Esophagus muscularis mucosa (tissue), 4 donors: ENCODE results near the gene AFTPH. TPM values are rescaled to one million over a fixed set of nuclear protein-coding genes. Genes with fewer than 3 reads are reported as not detected.

Experiments
- DNase-seq: peaks from one replicate; pipeline ENCODE4 v3.0.0-alpha.2; 2017; ENCODE audit errors: extremely low spot score
- H3K27ac ChIP-seq, 4 donors: fragments of 200-600 bp; sonication (generic); replicated peaks in 1 of 4; 1 replicate in 3 of 4; 2 replicates in 1 of 4; pipeline ENCODE4 v1.5.1; 2016 to 2019; ENCODE audit warnings: mild to moderate bottlenecking in 1 of 4
- H3K27me3 ChIP-seq, 4 donors: fragments of 200-600 bp; sonication (generic); one replicate each; pipeline versions ENCODE4 v1.5.1 to v1.6.0; 2016 to 2019
- H3K36me3 ChIP-seq, 4 donors: fragments of 200-600 bp; sonication (generic); one replicate each; pipeline ENCODE4 v1.5.1; 2016 to 2019
- H3K4me1 ChIP-seq, 4 donors: fragments of 200-600 bp; sonication (generic); one replicate each; pipeline ENCODE4 v1.5.1; 2016 to 2019
- H3K4me3 ChIP-seq, 4 donors: fragments of 200-600 bp; sonication (generic); 1 replicate in 2 of 4; 2 replicates in 2 of 4; pipeline ENCODE4 v1.5.1; 2016 to 2019; ENCODE audit warnings: mild to moderate bottlenecking in 4 of 4, moderate library complexity in 1 of 4
- H3K9me3 ChIP-seq, 4 donors: fragments of 200-600 bp; sonication (generic); 1 replicate in 3 of 4; 2 replicates in 1 of 4; pipeline ENCODE4 v1.5.1; 2016 to 2019
- CTCF ChIP-seq, 3 experiments: fragments of 200-600 bp in 2 of 3; fragments of 450-650 bp in 1 of 3; sonication (generic) in 2 of 3; IDR thresholded peaks; one replicate each; pipeline ENCODE4 v1.5.1; 2017 to 2019; ENCODE audit warnings: antibody characterized with exemption in 3 of 3, mild to moderate bottlenecking in 2 of 3, moderate library complexity in 1 of 3
- EP300 ChIP-seq: sonication (generic); formaldehyde crosslinking; IDR thresholded peaks from one replicate; pipeline ENCODE4 v1.6.1; 2017; ENCODE audit warnings: antibody characterized with exemption
- POLR2A ChIP-seq: fragments of 450-650 bp; IDR thresholded peaks from one replicate; pipeline ENCODE4 v1.6.1; 2017; ENCODE audit warnings: antibody characterized with exemption, moderate library complexity, mild to moderate bottlenecking, low read depth
- POLR2AphosphoS5 ChIP-seq, 2 donors: sonication (generic); formaldehyde crosslinking; IDR thresholded peaks; one replicate each; pipeline ENCODE4 v1.6.1; 2017; ENCODE audit warnings: antibody characterized with exemption in 2 of 2
- WGBS: methylation state at CpG from one replicate; pipeline ENCODE4 v1.1.5; 2018; 5-methylcytosine and 5-hydroxymethylcytosine counted together
- intact Hi-C: fragments of 100-400 bp; cut with DNase I; formaldehyde crosslinking; loops from one replicate; pipeline ENCODE4 v1.15.1; 2023
- total RNA-seq, 4 donors: library from RNA; depleted of rRNA; stranded (reverse); fragments of >200 nt; gene quantifications; one replicate each; pipeline versions ENCODE4 v1.1.0 to v1.2.1, GENCODE V29; 2016

AFTPH gene
- total RNA-seq, 4 donors from 2014 or later: 27.5 to 36.1 (median 35.7) TPM

- Histone ChIP-seq H3K27me3 (no peaks in the 10 kb centered on the region), H3K4me1 (peaks cover 34 to 61% (median 56%) of the 10 kb centered on the region in 4 donors), H3K27ac (no peak overlapping the region), H3K4me3 (no peak overlapping the region), H3K9me3 (no peaks in the 10 kb centered on the region), H3K36me3 (peaks cover 5 to 43% (median 23%) of the 10 kb centered on the region in 4 donors)
- TF ChIP-seq EP300 (no peak), POLR2AphosphoS5 (IDR thresholded peaks at IDR 0.05) (no peak), POLR2A (no peak), CTCF (IDR thresholded peaks at IDR 0.05) (no peak)
- intact Hi-C loops: no loop called here
- peak; percentile 78 for DNase-seq
- WGBS: 79% methylated on average over 35 of the region's 38 CpGs
Observed at GRCh38 chr2:64635976-64636911, 112.1 kb downstream of the AFTPH start.

GRCh38 chr2:64637000-64637635 lies 113.0 kb downstream of the AFTPH start:
- WGBS: 66% methylated on average over 9 of the region's 9 CpGs
- Histone ChIP-seq H3K27me3 (no peaks in the 10 kb centered on the region), H3K9me3 (no peaks in the 10 kb centered on the region), H3K4me1 (peaks cover 42 to 68% (median 64%) of the 10 kb centered on the region in 4 donors), H3K27ac (no peak overlapping the region), H3K4me3 (no peak overlapping the region), H3K36me3 (peaks cover 5 to 40% (median 22%) of the 10 kb centered on the region in 4 donors)
- no peak for DNase-seq
- intact Hi-C loops: no loop called here
- TF ChIP-seq CTCF (IDR thresholded peaks at IDR 0.05) (no peak), EP300 (no peak), POLR2AphosphoS5 (IDR thresholded peaks at IDR 0.05) (no peak), POLR2A (no peak)

- Histone ChIP-seq H3K27me3 (no peaks in the 10 kb centered on the region), H3K4me3 (no peak overlapping the region), H3K36me3 (peaks cover 5 to 35% (median 22%) of the 10 kb centered on the region in 4 donors), H3K9me3 (no peaks in the 10 kb centered on the region), H3K27ac (no peak overlapping the region), H3K4me1 (peaks cover 50 to 69% (median 66%) of the 10 kb centered on the region in 4 donors)
- no peak for TF ChIP-seq EP300
- no peak for TF ChIP-seq POLR2A
- TF ChIP-seq POLR2AphosphoS5 (IDR thresholded peaks at IDR 0.05): no peak
- TF ChIP-seq CTCF (IDR thresholded peaks at IDR 0.05): no peak
- 90% methylated on average over 5 of the region's 5 CpGs for WGBS
- intact Hi-C loops: no loop called here
- DNase-seq: no peak
Observed at GRCh38 chr2:64637931-64638330, 113.8 kb downstream of the AFTPH start.

- H3K4me3 ChIP-seq: no peak overlapping the region
- no peak overlapping the region for H3K27ac ChIP-seq
- intact Hi-C loops: no loop called here
- no peak for DNase-seq
- H3K4me1 ChIP-seq: peaks cover 53 to 69% (median 66%) of the 10 kb centered on the region in 4 donors
- H3K27me3 ChIP-seq: no peaks in the 10 kb centered on the region
- H3K9me3 ChIP-seq: no peaks in the 10 kb centered on the region
- WGBS: 78% methylated on average over 4 of the region's 4 CpGs
- TF ChIP-seq CTCF (IDR thresholded peaks at IDR 0.05) (no peak), POLR2AphosphoS5 (IDR thresholded peaks at IDR 0.05) (no peak), EP300 (no peak), POLR2A (no peak)
- H3K36me3 ChIP-seq: peaks cover 5 to 28% (median 22%) of the 10 kb centered on the region in 4 donors
Observed at GRCh38 chr2:64638502-64639120, 114.5 kb downstream of the AFTPH start.
